MM.1S (cell line): ENCODE results near the gene DNAJC18.

Experiments
- CTCF ChIP-seq: fragments of 300-600 bp; sonication (generic); IDR thresholded peaks from 2 replicates; pipeline ENCODE4 v1.5.1; 2016; ENCODE audit warnings: antibody characterized with exemption, low read length, mixed read lengths
- EZH2 ChIP-seq: fragments of 300-600 bp; sonication (generic); optimal IDR thresholded peaks from 2 replicates; pipeline ENCODE3; 2017; ENCODE audit warnings: low read depth, mild to moderate bottlenecking, antibody characterized with exemption, low read length, mixed read lengths
- EZH2phosphoT487 ChIP-seq: fragments of 300-600 bp; sonication (generic); IDR thresholded peaks from 2 replicates; pipeline ENCODE4 v1.6.1; 2018; ENCODE audit warnings: antibody characterized with exemption, low read length

- no peak for TF ChIP-seq CTCF
- no peak for TF ChIP-seq EZH2phosphoT487
- no peak for TF ChIP-seq EZH2
Measured at GRCh38 chr5:139474890-139475791, 35.8 kb upstream of the DNAJC18 start.
